ENCODE results near the gene CHD2. TPM values are rescaled to one million over a fixed set of nuclear protein-coding genes. Genes with fewer than 3 reads are reported as not detected.

Gene CHD2
- total and polyA plus RNA-seq, 4 donors, result 13.9 to 90.2 (median 49.4) TPM

DNA sequence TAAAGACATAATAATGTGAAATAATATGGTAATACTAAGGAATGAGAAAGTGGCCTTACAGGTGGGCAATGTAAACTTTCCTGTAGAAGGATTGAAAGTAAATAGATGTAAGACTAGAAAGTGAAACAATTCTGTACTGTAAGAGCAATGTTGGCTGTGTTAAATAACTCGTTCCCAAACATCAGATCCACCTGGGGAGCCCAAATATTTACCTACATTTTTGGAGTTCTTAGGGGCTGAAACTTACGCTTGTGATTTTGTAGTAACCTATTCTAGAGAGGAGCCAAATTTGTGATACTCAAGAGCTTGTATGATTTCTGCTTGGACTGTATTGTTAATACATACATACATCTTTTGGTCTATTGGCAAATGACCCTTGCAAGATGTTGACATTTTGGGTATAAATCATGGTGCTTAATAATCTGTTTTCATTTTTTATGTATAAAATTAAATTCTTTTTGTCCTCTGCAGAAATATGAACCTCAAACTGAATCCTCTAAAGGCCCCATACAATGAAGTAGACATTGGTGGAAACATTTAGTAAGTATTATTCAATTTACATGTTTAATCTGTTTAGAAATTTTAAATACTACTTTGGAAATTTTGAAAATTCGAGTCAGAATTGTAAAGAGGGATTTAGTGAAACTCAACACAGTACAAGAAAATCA lies 8.5 kb upstream of the CHD2 start:
- Histone ChIP-seq H3K4me1 (ENCODE audit: control insufficient read depth in 4 of 4, insufficient read depth in 4 of 4, low read length in 3 of 4) (peaks cover 2 to 21% (median 4%) of the 10 kb centered on the region in 4 donors), H3K36me3 (ENCODE audit: control insufficient read depth in 4 of 4, insufficient read depth in 3 of 4, low read depth in 1 of 4, low read length in 3 of 4) (peaks cover 0 to 53% (median 38%) of the 10 kb centered on the region in 4 donors), H3K9me3 (ENCODE audit: control insufficient read depth in 4 of 4, low read length in 3 of 4) (no peaks in the 10 kb centered on the region), H3K27ac (ENCODE audit: low read depth in 1 of 2, low read length in 2 of 2) (no peak overlapping the region), H3K4me3 (ENCODE audit: low read depth in 1 of 3, low read length in 3 of 3) (no peak overlapping the region), H3K9ac (ENCODE audit: low read depth in 1 of 2, low read length in 2 of 2) (no peak overlapping the region), H3K27me3 (ENCODE audit: control insufficient read depth in 4 of 4, insufficient read depth in 4 of 4, low read length in 3 of 4) (no peaks in the 10 kb centered on the region)
- 50% methylated on average over 3 of the region's 3 CpGs for WGBS
- no peak for TF ChIP-seq HNF4G (IDR thresholded peaks at IDR 0.05)
- TF ChIP-seq, protein P1, sequence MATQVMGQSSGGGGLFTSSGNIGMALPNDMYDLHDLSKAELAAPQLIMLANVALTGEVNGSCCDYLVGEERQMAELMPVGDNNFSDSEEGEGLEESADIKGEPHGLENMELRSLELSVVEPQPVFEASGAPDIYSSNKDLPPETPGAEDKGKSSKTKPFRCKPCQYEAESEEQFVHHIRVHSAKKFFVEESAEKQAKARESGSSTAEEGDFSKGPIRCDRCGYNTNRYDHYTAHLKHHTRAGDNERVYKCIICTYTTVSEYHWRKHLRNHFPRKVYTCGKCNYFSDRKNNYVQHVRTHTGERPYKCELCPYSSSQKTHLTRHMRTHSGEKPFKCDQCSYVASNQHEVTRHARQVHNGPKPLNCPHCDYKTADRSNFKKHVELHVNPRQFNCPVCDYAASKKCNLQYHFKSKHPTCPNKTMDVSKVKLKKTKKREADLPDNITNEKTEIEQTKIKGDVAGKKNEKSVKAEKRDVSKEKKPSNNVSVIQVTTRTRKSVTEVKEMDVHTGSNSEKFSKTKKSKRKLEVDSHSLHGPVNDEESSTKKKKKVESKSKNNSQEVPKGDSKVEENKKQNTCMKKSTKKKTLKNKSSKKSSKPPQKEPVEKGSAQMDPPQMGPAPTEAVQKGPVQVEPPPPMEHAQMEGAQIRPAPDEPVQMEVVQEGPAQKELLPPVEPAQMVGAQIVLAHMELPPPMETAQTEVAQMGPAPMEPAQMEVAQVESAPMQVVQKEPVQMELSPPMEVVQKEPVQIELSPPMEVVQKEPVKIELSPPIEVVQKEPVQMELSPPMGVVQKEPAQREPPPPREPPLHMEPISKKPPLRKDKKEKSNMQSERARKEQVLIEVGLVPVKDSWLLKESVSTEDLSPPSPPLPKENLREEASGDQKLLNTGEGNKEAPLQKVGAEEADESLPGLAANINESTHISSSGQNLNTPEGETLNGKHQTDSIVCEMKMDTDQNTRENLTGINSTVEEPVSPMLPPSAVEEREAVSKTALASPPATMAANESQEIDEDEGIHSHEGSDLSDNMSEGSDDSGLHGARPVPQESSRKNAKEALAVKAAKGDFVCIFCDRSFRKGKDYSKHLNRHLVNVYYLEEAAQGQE (IDR thresholded peaks at IDR 0.05), result no peak
- TF ChIP-seq TAF1 (conservative IDR thresholded peaks at IDR 0.05), result no peak
- TF ChIP-seq JUND (IDR thresholded peaks at IDR 0.05), result no peak
- TF ChIP-seq GABPA (IDR thresholded peaks at IDR 0.05 in 1 of 2, conservative IDR thresholded peaks at IDR 0.05 in 1 of 2), result no peak
- TF ChIP-seq SP1 (IDR thresholded peaks at IDR 0.05), result no peak
- TF ChIP-seq, protein P2, sequence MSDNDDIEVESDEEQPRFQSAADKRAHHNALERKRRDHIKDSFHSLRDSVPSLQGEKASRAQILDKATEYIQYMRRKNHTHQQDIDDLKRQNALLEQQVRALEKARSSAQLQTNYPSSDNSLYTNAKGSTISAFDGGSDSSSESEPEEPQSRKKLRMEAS (IDR thresholded peaks at IDR 0.05), result no peak
- TF ChIP-seq, protein P3, sequence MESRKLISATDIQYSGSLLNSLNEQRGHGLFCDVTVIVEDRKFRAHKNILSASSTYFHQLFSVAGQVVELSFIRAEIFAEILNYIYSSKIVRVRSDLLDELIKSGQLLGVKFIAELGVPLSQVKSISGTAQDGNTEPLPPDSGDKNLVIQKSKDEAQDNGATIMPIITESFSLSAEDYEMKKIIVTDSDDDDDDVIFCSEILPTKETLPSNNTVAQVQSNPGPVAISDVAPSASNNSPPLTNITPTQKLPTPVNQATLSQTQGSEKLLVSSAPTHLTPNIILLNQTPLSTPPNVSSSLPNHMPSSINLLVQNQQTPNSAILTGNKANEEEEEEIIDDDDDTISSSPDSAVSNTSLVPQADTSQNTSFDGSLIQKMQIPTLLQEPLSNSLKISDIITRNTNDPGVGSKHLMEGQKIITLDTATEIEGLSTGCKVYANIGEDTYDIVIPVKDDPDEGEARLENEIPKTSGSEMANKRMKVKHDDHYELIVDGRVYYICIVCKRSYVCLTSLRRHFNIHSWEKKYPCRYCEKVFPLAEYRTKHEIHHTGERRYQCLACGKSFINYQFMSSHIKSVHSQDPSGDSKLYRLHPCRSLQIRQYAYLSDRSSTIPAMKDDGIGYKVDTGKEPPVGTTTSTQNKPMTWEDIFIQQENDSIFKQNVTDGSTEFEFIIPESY (IDR thresholded peaks at IDR 0.05), result no peak
- TF ChIP-seq FOXA1 (IDR thresholded peaks at IDR 0.05), result no peak
- no peak for TF ChIP-seq RAD21 (IDR thresholded peaks at IDR 0.05)
- no peak for TF ChIP-seq EGR1 (IDR thresholded peaks at IDR 0.05; ENCODE audit: low read depth in 2 of 2)
- no peak for TF ChIP-seq RXRA (IDR thresholded peaks at IDR 0.05)
- no peak for TF ChIP-seq NR2F2 (IDR thresholded peaks at IDR 0.05)
- TF ChIP-seq YY1 (IDR thresholded peaks at IDR 0.05), result no peak
- TF ChIP-seq, protein P4, sequence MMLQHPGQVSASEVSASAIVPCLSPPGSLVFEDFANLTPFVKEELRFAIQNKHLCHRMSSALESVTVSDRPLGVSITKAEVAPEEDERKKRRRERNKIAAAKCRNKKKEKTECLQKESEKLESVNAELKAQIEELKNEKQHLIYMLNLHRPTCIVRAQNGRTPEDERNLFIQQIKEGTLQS (IDR thresholded peaks at IDR 0.05), result no peak
- no peak for TF ChIP-seq FOXA2 (IDR thresholded peaks at IDR 0.05)
- TF ChIP-seq, protein P5, sequence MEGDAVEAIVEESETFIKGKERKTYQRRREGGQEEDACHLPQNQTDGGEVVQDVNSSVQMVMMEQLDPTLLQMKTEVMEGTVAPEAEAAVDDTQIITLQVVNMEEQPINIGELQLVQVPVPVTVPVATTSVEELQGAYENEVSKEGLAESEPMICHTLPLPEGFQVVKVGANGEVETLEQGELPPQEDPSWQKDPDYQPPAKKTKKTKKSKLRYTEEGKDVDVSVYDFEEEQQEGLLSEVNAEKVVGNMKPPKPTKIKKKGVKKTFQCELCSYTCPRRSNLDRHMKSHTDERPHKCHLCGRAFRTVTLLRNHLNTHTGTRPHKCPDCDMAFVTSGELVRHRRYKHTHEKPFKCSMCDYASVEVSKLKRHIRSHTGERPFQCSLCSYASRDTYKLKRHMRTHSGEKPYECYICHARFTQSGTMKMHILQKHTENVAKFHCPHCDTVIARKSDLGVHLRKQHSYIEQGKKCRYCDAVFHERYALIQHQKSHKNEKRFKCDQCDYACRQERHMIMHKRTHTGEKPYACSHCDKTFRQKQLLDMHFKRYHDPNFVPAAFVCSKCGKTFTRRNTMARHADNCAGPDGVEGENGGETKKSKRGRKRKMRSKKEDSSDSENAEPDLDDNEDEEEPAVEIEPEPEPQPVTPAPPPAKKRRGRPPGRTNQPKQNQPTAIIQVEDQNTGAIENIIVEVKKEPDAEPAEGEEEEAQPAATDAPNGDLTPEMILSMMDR (IDR thresholded peaks at IDR 0.05; ENCODE audit: low read depth, low read length, missing input control), result no peak
- no peak for TF ChIP-seq HNF4A (conservative IDR thresholded peaks at IDR 0.05)
- DNase-seq (ENCODE audit: low spot score), result no peak
